Embryonic facial prominence (tissue), 1 donor: ENCODE results near the gene PWWP2A.
"Not testable (repeated sequence)": the region's sequence is repeated elsewhere in the genome, so short reads cannot be mapped to it uniquely, and the experiment has no call there.

Source experiments
- DNase-seq: peaks from one replicate; pipeline ENCODE4 v3.0.0-alpha.2; 2016; ENCODE audit errors: extremely low spot score

PWWP2A gene

GRCh38 chr5:160119142-160119904 lies at the start of gene PWWP2A:
Gene PWWP2A (minus strand): TSS chr5:160119450. CDS start chr5:160119388, 62 bp downstream.
- peak; percentile 100 for DNase-seq

GRCh38 chr5:160167624-160168165 lies 48.4 kb upstream of the PWWP2A start:
- DNase-seq: no peak

- no peak for DNase-seq
These were observed 47.8 kb upstream of the PWWP2A start for GRCh38 chr5:160166973-160167623.

GRCh38 chr5:160166069-160166972 lies 47.1 kb upstream of the PWWP2A start:
- DNase-seq: no peak

GRCh38 chr5:160165137-160166068 lies 46.2 kb upstream of the PWWP2A start:
- DNase-seq: no peak

GRCh38 chr5:160162910-160163309 lies 43.7 kb upstream of the PWWP2A start:
- no peak for DNase-seq

GRCh38 chr5:160161626-160162025 lies 42.4 kb upstream of the PWWP2A start:
- no peak for DNase-seq

GRCh38 chr5:160160875-160161274 lies 41.6 kb upstream of the PWWP2A start:
- DNase-seq: not testable (repeated sequence)

GRCh38 chr5:160159991-160160792 lies 40.9 kb upstream of the PWWP2A start:
- DNase-seq: no peak

- no peak for DNase-seq
These were observed 38.8 kb upstream of the PWWP2A start for GRCh38 chr5:160158087-160158486.

- no peak for DNase-seq
These were observed 35.9 kb upstream of the PWWP2A start for GRCh38 chr5:160155017-160155750.

- DNase-seq: no peak
These were observed 33.7 kb upstream of the PWWP2A start for GRCh38 chr5:160152901-160153300.

- no peak for DNase-seq
These were observed 33.0 kb upstream of the PWWP2A start for GRCh38 chr5:160152287-160152686.

- DNase-seq: no peak
These were observed 31.8 kb upstream of the PWWP2A start for GRCh38 chr5:160151017-160151416.

- no peak for DNase-seq
These were observed 31.1 kb upstream of the PWWP2A start for GRCh38 chr5:160150381-160150780.

- DNase-seq: not testable (repeated sequence)
These were observed 25.2 kb upstream of the PWWP2A start for GRCh38 chr5:160144436-160144835.

- no peak for DNase-seq
These were observed 15.1 kb upstream of the PWWP2A start for GRCh38 chr5:160134332-160134731.

- DNase-seq: no peak
These were observed 14.7 kb upstream of the PWWP2A start for GRCh38 chr5:160133918-160134304.
